GM21515 (cell line): ENCODE data around the gene NDFIP2.
A peak's percentile ranks its signal among the peaks of the same experiment; 100 is the strongest.

Experiments used
- ATAC-seq: cut with Tn5 transposase; IDR thresholded peaks from one replicate; pipeline ENCODE4 v1.9.1; 2021; ENCODE audit not compliant: unreplicated experiment

The NDFIP2 gene

DNA sequence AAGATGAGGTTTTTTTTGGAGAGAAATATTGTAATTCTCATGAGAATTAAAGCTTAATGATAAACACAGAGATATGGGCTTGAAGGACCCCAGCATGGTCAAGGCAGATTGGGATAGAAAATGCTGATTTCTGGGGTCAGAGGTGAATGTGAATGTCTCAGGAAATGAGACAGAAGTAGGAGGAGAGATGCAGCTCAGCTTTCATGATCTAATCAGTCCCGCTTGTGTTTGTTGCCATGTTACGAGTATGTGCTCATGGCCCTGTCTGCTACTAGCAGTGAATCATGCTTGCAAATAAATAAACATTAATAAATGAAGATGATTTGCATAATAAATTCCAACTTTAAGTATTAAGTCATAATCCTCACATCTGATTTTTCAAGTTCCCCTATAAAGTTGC lies 23.0 kb upstream of the NDFIP2 start:
- ATAC-seq: no peak

DNA sequence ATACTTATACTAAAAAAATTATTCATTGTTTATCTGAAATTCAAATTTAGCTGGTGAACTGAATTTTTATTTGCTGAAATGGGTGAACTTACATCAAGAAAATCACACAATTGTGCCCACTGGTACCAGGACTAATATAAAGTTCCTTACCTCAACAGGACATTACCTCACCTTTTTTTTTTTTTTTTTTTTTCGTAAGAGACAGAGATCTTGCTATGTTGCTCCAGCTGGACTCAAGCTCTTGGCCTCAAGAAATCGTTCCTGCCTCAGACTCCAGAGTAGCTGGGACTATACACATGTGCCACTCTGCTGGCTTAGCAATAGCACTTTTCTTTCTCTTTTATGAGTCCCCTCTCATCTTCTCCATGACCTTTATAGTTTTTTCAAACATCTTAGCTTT lies 22.5 kb upstream of the NDFIP2 start:
- no peak for ATAC-seq

- no peak for ATAC-seq
Observed at GRCh38 chr13:79459906-79460305, 21.0 kb upstream of the NDFIP2 start.

- ATAC-seq: no peak
Observed at GRCh38 chr13:79462895-79463294, 18.1 kb upstream of the NDFIP2 start.

GRCh38 chr13:79463604-79464003 lies 17.4 kb upstream of the NDFIP2 start:
- ATAC-seq: no peak

DNA sequence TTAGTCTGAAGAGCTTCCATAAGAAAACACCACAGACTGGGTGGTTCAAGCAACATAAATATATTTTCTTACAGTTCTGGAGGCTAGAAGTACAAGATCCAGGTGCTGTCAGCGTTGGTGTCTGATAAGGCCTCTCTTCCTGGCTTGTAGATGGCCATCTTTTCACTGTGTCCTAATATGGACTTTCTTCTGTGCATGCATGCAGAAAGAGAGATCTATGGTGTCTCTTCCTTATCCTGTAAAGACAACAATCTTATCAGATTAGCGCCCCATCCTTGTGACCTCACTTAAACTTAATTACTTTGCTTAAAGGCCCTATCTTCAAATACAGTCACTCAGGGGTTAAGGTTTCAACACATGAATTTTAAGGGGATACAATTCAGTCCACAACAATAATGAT lies 14.1 kb upstream of the NDFIP2 start:
- no peak for ATAC-seq

GRCh38 chr13:79468402-79468801 lies 12.6 kb upstream of the NDFIP2 start:
- ATAC-seq: no peak

DNA sequence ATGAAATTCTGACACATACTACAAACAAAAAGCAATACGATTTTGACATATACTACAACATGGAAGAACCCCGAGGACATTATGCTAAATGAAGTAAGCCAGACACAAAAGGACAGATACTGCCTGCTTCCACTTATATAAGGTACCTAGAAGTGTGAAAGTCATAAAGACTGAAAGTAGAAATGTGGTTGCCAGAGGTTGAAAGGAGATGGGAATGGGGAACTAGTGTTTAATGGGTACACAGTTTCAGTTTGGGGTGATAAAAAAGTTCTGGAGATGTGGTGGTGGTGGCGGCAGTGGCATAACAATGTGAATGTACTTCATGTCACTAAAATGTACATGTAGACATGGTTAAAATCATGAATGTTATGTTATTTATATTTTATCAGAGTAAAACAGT lies 12.1 kb upstream of the NDFIP2 start:
- ATAC-seq: no peak

DNA sequence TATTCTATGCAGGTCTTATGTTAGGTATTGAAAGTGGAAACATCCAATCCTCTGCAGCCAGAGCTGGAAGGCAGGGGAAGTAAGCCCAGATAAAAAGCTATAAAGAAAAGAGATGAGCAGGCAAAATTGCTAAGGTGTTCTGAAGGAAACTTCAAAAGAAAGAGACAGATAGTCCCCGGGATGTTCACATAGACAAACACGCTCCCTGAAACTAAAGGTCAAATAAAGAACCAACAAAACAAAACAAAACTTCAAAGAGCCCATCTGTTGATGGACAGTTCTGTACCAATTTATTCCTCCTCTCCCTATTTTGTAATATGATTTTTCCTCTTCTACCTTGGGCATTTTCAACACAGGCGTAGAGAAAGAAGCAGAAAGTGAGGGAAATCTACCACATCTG lies 11.3 kb upstream of the NDFIP2 start:
- ATAC-seq: no peak

DNA sequence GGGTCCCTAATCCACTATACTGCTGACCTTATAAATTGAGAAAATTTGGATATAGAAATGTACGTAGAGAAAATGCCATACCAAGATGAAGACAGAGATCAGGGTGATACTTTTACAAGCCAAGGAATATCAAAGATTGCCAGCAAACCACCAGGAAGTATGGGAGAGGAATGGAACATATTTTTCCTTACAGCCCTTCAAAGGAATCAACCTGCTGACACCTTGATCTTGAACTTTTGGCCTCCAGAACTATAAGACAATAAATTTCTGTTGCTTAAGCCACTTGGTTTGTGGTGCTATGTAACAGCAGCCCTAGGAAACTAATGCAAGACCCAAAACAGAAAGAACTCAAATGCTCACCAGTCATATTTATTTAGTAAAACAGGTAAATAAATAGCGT lies 10.3 kb upstream of the NDFIP2 start:
- ATAC-seq: no peak

DNA sequence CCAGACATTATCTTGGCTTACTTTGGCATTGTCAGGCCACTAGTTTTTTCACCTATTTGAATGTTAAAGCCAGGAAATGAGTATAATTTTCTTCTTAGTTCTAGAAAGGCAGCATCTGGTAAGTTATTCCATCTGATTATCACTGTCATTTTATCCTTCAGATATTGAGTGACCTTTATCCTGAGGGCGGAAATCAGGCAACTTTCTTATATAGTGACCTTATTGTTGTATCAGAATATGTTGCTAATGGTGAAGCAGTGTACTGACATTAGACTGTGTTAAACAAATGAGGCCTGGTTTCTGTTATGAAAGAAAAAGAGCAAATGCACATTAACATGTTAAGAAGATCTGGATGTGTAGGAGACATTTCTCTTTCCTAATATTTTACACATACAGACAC lies 5.4 kb upstream of the NDFIP2 start:
- no peak for ATAC-seq

GRCh38 chr13:79477968-79478367 lies 3.0 kb upstream of the NDFIP2 start:
- no peak for ATAC-seq

GRCh38 chr13:79479882-79480281 lies 1.1 kb upstream of the NDFIP2 start:
- no peak for ATAC-seq

DNA sequence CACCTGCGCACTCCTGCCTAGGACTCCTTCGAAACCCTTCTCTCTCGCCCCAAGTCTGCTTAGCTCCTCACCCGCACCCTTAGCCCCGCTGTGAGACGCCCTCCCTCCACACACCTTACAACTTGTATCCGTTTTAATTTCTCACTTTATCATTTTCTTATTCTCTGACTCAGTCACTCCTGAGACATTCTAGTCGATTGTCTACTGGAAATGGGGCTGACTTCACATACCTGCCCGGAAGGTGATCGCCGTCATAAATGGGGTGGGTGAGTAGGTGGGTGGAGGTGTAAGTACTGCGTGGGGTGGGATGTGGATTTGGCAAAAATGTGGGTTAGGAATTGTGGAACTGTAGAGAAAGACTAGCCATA lies 714 bp downstream of the NDFIP2 start:
- ATAC-seq: peak; percentile 41

DNA sequence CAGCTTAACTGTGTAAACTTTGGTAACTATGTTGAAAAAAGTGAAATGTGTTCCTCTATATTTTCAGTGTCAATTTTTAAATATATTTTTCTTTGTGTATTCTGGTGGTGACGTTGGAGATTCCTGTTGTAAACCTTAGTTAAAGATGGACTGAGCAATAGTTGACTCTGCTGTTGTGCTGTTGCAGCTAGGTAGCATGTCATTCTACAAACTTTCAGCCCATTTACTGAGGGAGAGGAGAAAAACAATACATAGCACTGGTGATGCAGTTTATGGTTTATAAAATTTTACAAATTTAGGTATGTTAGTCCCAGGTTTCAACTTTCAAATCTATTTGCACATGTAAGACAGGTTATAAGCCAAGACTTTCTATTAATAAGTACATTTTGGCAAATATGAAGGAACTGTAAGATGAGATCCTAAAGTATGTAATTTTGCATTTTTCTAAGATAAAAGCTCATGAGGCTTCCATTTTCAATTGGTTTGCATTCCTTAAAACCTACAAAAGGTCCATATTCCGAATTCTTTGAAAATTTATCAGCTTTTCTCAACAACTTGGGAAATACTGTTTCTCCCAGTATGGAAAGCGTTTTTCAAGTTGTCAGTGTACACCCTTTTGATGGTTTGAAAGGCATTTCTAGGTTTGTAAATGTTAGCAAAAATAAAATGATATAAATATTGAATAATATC lies 1.5 kb downstream of the NDFIP2 start:
- ATAC-seq: no peak

- ATAC-seq: no peak
Observed at GRCh38 chr13:79483086-79483706, 2.2 kb downstream of the NDFIP2 start.

GRCh38 chr13:79485014-79485811 lies 4.3 kb downstream of the NDFIP2 start:
- ATAC-seq: no peak

DNA sequence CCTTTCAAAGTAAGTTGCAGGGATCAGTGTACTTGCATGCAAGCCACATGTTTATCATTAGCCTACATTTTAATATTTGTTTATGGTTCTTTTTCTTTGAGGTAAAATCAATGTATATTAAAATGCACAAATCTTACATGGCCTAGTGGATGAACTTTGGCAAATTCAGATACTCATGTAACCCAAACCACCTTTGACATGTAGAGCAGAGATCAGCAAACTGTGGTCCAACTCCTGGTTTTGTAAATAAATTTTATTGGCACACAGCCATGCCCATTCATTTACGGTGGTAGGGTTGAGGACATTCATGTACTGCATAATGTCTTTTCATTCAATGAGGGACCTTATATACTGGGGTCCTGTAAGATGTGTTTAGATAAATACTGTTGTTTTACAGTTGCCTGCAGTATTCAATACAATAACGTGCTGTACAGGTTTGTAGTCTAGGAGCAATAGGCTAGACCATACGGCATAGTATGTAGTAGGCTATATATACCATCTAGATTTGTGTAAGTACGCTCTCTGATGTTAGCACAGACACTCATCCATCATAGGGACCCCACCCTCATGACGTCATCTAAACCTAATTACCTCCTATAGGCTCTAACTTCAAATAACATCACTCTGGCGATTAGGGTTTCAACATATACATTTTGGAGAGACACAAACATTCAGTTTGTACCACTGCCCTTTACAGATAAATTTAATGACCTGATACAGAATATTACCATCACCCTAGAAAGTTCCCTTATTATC lies 5.7 kb downstream of the NDFIP2 start:
- no peak for ATAC-seq

- ATAC-seq: no peak
Observed at GRCh38 chr13:79490326-79490725, 9.4 kb downstream of the NDFIP2 start.

DNA sequence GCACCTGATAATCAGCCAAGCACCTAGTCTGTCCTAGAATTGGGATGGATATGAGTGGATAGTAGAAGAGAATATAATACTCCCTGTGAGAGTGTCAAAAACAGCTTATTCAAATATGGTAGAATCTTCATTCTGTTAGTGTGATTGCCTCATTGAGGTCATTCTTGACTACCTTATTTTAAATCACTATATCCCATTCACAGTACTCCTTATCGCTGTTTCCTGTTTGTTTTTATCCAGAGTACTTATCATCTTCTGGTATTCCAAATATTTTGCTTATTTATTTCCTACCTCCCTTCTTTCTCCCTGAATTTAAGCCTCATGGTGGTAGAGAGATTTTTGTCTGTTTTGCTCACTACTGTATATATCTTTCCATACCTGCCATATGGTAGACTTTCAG lies 9.9 kb downstream of the NDFIP2 start:
- no peak for ATAC-seq

GRCh38 chr13:79491715-79492114 lies 10.8 kb downstream of the NDFIP2 start:
- ATAC-seq: no peak
